Measurements from ENCODE around the gene FNBP1. TPM values are rescaled to one million over a fixed set of nuclear protein-coding genes. Genes with fewer than 3 reads are reported as not detected.
"Not testable (repeated sequence)": the region's sequence is repeated elsewhere in the genome, so short reads cannot be mapped to it uniquely, and the experiment has no call there.

FNBP1 gene
- total RNA-seq, 6 experiments from 2014 or later: 11.7 to 27.1 (median 15.9) TPM

DNA sequence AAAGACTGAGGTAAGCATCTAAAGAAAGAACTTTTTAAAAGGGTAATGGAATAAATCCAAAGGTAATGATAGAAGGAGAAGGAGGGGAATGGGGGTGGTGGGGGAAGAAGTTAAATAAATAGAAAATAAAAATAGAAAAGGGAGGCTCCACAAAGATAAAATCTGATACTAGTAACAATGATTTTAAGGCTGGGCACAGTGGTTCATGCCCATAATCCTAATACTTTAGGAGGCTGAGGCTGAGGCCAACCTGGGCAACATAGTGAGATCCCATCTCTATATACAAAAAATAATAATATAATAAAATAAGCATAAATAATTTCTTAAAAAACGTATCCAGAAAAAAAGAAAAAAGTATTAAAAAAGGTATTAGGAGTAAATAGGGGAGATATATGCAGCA lies 89.3 kb downstream of the FNBP1 start:
- Histone ChIP-seq H3K9me3 (no peaks in the 10 kb centered on the region), H3K27me3 (no peaks in the 10 kb centered on the region), H3K36me3 (peaks cover 0 to 8% (median 1%) of the 10 kb centered on the region in 4 donors), H3K27ac (no peak overlapping the region), H3K4me1 (peaks cover 0 to 10% (median 0%) of the 10 kb centered on the region in 4 donors), H3K4me3 (no peak overlapping the region)
- DNase-seq: no peak
- no peak for ATAC-seq
- intact Hi-C loops (cut with DNase I): no loop called here
- WGBS (ENCODE audit: insufficient coverage, low coverage, low lambda C conversion rate, missing lambda C conversion rate): 83% methylated on average over 1 of the region's 1 CpG
- TF ChIP-seq, protein P1, sequence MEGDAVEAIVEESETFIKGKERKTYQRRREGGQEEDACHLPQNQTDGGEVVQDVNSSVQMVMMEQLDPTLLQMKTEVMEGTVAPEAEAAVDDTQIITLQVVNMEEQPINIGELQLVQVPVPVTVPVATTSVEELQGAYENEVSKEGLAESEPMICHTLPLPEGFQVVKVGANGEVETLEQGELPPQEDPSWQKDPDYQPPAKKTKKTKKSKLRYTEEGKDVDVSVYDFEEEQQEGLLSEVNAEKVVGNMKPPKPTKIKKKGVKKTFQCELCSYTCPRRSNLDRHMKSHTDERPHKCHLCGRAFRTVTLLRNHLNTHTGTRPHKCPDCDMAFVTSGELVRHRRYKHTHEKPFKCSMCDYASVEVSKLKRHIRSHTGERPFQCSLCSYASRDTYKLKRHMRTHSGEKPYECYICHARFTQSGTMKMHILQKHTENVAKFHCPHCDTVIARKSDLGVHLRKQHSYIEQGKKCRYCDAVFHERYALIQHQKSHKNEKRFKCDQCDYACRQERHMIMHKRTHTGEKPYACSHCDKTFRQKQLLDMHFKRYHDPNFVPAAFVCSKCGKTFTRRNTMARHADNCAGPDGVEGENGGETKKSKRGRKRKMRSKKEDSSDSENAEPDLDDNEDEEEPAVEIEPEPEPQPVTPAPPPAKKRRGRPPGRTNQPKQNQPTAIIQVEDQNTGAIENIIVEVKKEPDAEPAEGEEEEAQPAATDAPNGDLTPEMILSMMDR (IDR thresholded peaks at IDR 0.05): no peak
- no peak for TF ChIP-seq POLR2A (IDR thresholded peaks at IDR 0.05)

DNA sequence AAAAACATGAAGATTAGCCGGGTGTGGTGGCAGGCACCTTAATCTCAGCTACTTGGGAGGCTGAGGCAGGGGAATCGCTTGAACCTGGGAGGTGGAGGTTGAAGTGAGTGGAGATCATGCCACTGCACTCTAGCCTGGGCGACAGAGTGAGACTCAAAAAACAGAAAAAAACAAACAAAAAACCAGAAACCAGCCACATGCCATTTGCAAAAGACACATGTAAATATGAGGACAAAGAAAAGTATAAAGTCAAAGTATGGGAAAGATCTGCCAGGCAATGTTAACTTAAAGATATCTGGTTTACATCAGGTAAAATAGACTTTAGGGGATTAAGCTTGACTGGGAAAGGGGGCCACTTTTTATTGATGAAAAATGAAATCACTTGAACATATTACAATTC lies 90.7 kb downstream of the FNBP1 start:
- no peak for TF ChIP-seq POLR2A (IDR thresholded peaks at IDR 0.05)
- TF ChIP-seq, protein P1 (IDR thresholded peaks at IDR 0.05): no peak
- no peak for DNase-seq
- H3K27me3 ChIP-seq: no peaks in the 10 kb centered on the region
- H3K9me3 ChIP-seq: no peaks in the 10 kb centered on the region
- H3K4me3 ChIP-seq: no peak overlapping the region
- peaks cover 0 to 3% (median 0%) of the 10 kb centered on the region in 4 donors for H3K36me3 ChIP-seq
- H3K27ac ChIP-seq: no peak overlapping the region
- intact Hi-C loops (cut with DNase I): no loop called here
- no peak for ATAC-seq
- H3K4me1 ChIP-seq: peaks cover 0 to 10% (median 0%) of the 10 kb centered on the region in 4 donors
- WGBS (ENCODE audit: insufficient coverage, low coverage, low lambda C conversion rate, missing lambda C conversion rate): 96% methylated on average over 3 of the region's 3 CpGs

- H3K27me3 ChIP-seq: no peaks in the 10 kb centered on the region
- intact Hi-C loops (cut with DNase I): no loop called here
- no peak overlapping the region for H3K27ac ChIP-seq
- no peak overlapping the region for H3K4me3 ChIP-seq
- DNase-seq (no peak), ATAC-seq (no peak)
- H3K4me1 ChIP-seq: peaks cover 0 to 4% (median 0%) of the 10 kb centered on the region in 4 donors
- TF ChIP-seq POLR2A (IDR thresholded peaks at IDR 0.05): no peak
- TF ChIP-seq, protein P1 (IDR thresholded peaks at IDR 0.05): no peak
- 37% methylated on average over 4 of the region's 5 CpGs for WGBS (ENCODE audit: insufficient coverage, low coverage, low lambda C conversion rate, missing lambda C conversion rate)
- H3K9me3 ChIP-seq: no peaks in the 10 kb centered on the region
- no peaks in the 10 kb centered on the region for H3K36me3 ChIP-seq
These were observed 93.2 kb downstream of the FNBP1 start for GRCh38 chr9:129949821-129950220.

DNA sequence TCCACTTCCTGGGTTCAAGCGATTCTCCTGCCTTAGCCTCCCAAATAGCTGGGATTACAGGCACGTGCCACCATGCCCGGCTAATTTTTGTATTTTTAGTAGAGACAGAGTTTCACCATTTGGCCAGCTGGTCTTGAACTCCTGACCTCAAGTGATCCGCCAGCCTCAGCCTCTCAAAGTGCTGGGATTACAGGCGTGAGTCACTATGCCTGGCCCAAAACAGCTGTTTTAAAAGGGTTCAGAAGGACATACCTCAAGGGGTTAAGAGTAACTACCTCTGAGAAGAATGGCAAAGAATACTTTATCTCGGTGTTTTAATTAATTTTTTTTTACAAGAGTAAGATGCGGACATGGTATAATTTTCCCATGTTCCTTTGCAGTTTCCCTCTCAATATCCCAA lies 94.4 kb downstream of the FNBP1 start:
- H3K4me1 ChIP-seq; DNase-seq; H3K9me3 ChIP-seq; H3K36me3 ChIP-seq; H3K27me3 ChIP-seq; H3K4me3 ChIP-seq; ATAC-seq; intact Hi-C loops (cut with DNase I); H3K27ac ChIP-seq: not testable (repeated sequence)
- 67% methylated on average over 5 of the region's 7 CpGs for WGBS (ENCODE audit: insufficient coverage, low coverage, low lambda C conversion rate, missing lambda C conversion rate)

- intact Hi-C loops (cut with DNase I): no loop called here
- no peak overlapping the region for H3K27ac ChIP-seq
- H3K9me3 ChIP-seq: no peaks in the 10 kb centered on the region
- DNase-seq: no peak
- no peaks in the 10 kb centered on the region for H3K27me3 ChIP-seq
- WGBS (ENCODE audit: insufficient coverage, low coverage, low lambda C conversion rate, missing lambda C conversion rate): 69% methylated on average over 6 of the region's 6 CpGs
- ATAC-seq: peak in 2 of 4 donors; percentile 21 to 38
- no peaks in the 10 kb centered on the region for H3K4me1 ChIP-seq
- TF ChIP-seq, protein P1 (IDR thresholded peaks at IDR 0.05): no peak
- TF ChIP-seq POLR2A (IDR thresholded peaks at IDR 0.05): no peak
- H3K36me3 ChIP-seq: no peaks in the 10 kb centered on the region
- no peak overlapping the region for H3K4me3 ChIP-seq
These were observed 96.6 kb downstream of the FNBP1 start for GRCh38 chr9:129946246-129946995.
